ENCODE results near the gene DPYD.

DPYD gene

DNA sequence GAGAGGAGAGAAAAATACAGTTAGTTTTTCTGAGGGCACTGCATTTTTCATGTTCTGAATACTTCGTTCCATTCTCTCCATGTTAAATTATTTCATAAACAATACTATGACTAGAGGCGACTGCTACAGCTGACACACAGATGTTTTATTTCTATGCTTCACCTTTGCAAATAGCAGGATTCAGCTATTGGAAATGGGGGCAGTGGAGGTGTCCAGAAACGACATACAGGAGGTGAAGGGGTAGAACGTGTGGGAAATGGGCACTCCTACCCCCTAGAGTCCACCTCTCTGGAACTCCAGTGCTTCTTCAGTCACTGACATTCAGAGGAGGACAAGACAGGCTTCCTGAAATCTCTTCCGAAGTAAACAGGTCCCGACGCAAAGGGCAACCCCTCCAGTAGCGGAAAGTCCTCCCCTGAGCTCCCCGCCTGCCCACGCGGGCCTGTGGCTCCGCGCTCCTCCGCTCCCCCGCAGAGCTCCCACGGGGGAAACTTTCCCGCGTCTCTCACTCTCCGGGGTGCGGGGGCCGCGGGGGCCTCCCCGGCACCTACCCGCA lies 480 bp downstream of the DPYD start:
- peak overlapping the region; percentile 69 for H3K4me3 ChIP-seq (ENCODE audit: low read depth, low read length)
- TF ChIP-seq, protein P1, sequence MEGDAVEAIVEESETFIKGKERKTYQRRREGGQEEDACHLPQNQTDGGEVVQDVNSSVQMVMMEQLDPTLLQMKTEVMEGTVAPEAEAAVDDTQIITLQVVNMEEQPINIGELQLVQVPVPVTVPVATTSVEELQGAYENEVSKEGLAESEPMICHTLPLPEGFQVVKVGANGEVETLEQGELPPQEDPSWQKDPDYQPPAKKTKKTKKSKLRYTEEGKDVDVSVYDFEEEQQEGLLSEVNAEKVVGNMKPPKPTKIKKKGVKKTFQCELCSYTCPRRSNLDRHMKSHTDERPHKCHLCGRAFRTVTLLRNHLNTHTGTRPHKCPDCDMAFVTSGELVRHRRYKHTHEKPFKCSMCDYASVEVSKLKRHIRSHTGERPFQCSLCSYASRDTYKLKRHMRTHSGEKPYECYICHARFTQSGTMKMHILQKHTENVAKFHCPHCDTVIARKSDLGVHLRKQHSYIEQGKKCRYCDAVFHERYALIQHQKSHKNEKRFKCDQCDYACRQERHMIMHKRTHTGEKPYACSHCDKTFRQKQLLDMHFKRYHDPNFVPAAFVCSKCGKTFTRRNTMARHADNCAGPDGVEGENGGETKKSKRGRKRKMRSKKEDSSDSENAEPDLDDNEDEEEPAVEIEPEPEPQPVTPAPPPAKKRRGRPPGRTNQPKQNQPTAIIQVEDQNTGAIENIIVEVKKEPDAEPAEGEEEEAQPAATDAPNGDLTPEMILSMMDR (IDR thresholded peaks at IDR 0.05; ENCODE audit: borderline replicate concordance, insufficient read depth, low read depth, low read length): no peak

DNA sequence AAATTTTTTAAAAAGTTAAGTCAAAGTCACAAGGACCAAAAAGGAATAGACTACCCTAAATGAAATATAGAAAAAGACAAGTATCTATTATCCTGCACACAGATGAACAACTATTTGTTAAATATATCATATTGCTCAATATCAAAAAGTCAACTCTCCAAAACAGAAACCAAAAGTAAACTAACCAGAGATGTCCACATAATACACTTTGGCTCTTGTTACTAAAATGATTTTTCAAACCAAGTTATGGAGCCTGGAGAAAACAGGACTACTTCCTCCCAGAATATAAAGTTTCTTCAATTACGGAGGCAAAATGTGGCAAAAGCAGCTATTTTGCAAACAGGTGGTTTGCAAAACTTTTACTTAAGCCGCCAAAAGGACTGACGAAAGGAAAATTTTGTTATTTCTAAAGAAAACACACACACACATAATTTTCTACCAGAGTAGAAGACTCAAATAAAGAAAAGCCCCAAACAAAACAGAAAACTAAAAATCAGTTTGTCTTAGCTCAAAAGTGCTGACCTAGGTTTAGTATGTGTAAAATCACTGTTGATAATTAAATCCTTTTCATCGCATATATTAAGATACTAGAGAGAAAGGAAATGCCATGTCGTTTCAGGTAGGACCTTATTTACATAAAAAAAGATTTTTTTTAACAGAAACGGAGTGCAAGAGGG lies 1.1 kb downstream of the DPYD start:
- H3K4me3 ChIP-seq (ENCODE audit: low read depth, low read length): peak overlapping the region; percentile 69
- TF ChIP-seq, protein P1 (IDR thresholded peaks at IDR 0.05; ENCODE audit: borderline replicate concordance, insufficient read depth, low read depth, low read length): no peak

DNA sequence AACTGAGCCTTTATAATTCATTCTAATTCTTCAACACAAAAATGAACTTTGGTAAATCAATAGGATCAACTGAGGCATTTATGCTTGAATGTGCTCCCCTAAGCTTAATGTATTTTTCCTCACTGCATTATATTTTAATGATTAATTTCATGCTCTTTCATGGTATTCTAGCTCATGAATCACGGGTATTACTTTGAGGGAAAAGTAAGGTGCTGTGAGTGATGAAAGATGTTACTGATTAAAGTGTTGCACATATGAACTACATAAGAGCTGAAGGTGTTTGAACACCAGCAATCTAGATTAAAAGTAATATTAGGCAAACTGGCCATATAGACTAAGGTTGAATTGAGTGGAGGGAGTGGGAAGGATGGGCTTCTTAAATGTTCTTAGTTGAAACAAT lies 1.9 kb downstream of the DPYD start:
- no peak overlapping the region for H3K4me3 ChIP-seq (ENCODE audit: low read depth, low read length)
- TF ChIP-seq, protein P1 (IDR thresholded peaks at IDR 0.05; ENCODE audit: borderline replicate concordance, insufficient read depth, low read depth, low read length): no peak

DNA sequence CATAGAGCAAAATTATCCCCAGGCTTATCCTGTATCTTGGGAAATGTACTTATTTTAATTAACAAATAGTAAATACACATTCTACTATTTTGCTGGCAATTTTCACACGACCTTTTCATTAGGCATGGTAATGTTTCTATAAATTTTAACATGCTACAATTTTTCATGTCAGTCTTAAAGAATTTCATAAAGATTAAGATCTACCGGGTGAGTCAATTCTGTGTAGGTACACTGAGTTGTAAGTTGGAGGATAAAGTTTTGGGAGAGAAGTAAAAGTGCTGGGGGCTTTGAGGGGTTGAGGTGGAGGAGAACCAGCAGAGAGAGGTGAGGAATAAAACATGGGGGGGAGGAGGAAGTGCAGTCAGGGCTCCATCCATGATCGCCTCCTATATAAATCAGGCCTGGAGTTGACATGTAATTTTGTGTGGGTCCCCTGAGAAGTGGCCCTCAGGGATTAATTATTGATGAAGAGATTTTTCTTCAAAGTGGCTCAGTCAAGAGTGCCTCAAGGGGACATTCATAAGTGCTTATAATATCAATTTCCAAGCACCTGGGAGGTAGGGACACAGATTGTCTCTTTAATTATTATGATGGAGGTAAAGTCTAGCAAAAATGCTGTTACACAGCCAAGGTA lies 7.2 kb downstream of the DPYD start:
- no peak overlapping the region for H3K4me3 ChIP-seq (ENCODE audit: low read depth, low read length)
- TF ChIP-seq, protein P1 (IDR thresholded peaks at IDR 0.05; ENCODE audit: borderline replicate concordance, insufficient read depth, low read depth, low read length): no peak

DNA sequence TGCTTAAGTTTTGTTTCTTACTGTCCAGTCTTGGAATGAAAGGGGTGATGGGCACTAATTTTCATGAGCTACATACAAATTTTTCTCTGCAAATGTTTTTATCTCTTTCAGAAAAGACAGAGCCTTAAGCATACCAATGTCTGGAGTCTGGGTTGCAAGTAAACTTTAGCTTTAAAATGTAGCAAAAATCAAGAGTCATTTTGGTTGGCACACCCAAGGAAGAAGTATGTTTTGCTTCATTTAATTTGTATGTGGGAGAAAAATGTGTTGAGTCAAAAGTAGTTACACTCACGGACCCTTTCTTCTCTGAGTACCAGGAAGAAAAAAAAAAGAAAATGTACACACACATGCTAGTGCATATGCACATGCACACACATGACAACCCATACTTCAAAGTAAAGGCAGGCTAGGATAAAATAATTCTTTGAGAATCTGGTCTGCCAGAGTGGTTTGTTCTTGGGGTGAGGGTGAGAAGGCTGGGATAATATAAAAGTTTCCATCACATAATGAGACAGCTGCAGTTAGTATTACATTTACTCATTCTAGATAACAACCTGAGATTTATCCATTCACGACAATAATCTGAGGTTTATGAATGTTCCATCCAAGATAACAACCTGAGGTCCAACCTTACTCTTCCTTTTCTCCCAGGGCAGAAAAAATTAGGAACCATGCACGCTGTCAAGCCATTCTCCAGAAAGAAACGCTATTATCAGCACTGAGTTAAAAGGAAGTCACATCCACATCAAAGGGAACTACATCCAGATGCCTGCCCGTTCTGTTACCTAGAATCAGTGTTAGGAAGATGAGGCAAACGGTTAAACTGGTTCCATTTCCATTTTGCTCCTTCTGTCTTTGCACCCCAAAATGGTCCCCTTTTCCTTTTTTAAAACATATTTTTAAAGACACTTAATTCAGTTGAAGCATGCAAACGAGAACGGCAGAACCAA lies 9.3 kb downstream of the DPYD start:
- no peak overlapping the region for H3K4me3 ChIP-seq (ENCODE audit: low read depth, low read length)
- TF ChIP-seq, protein P1 (IDR thresholded peaks at IDR 0.05; ENCODE audit: borderline replicate concordance, insufficient read depth, low read depth, low read length): no peak

DNA sequence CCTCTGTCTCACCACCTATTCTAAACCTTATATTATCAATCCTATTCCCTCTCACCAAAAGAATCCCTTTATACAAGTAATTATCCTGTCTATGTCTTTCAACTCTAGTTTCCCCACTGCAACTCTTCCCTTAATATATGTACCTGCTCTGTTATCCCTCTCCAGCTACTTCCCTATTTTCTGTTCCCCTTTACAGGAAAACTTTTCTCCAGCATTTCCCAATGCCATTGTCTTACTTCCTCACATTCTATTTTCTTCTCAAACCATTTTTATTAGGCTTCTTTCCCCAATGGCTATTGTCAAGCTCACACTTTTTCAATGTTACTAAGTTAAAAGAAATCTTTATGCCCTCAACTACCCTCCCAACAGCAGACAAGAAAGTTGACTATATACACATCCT lies 11.6 kb downstream of the DPYD start:
- H3K4me3 ChIP-seq (ENCODE audit: low read depth, low read length): no peak overlapping the region
- TF ChIP-seq, protein P1 (IDR thresholded peaks at IDR 0.05; ENCODE audit: borderline replicate concordance, insufficient read depth, low read depth, low read length): no peak
